Astrocyte (in vitro differentiated cells and primary cell): ENCODE measurements around the gene KCNJ5. TPM values are rescaled to one million over a fixed set of nuclear protein-coding genes. Genes with fewer than 3 reads are reported as not detected.

Experiments used
- DNase-seq: peaks from one replicate; pipeline ENCODE4 v3.0.0-alpha.2; 2010; ENCODE audit warnings: low read depth
- FAIRE-seq: peaks from 2 replicates; lab custom pipeline; 2011; peaks lifted over from hg19 to GRCh38; lab: Jason Lieb, UNC
- H2AFZ ChIP-seq: 2 replicates; pipeline ENCODE4 v1.6.0; 2012; ENCODE audit warnings: low read depth, low read length, inconsistent platforms
- H3K27ac ChIP-seq: 2 replicates; pipeline ENCODE4 v1.5.1; 2011; ENCODE audit warnings: low read depth, low read length, inconsistent platforms
- H3K27me3 ChIP-seq: 2 replicates; pipeline ENCODE4 v1.6.0; 2011; ENCODE audit warnings: low read length, inconsistent platforms; ENCODE audit not compliant: insufficient read depth
- H3K36me3 ChIP-seq: 2 replicates; pipeline ENCODE4 v1.5.1; 2011; ENCODE audit warnings: low read length, inconsistent platforms; ENCODE audit not compliant: insufficient read depth
- H3K4me1 ChIP-seq: 2 replicates; pipeline ENCODE4 v1.5.1; 2011; ENCODE audit warnings: low read length, inconsistent platforms; ENCODE audit not compliant: insufficient read depth
- H3K4me2 ChIP-seq: 2 replicates; pipeline ENCODE4 v1.6.0; 2012; ENCODE audit warnings: low read length, inconsistent platforms
- H3K4me3 ChIP-seq: 2 replicates; pipeline ENCODE4 v1.5.1; 2011; ENCODE audit warnings: low read depth, mild to moderate bottlenecking, low read length, inconsistent platforms; ENCODE audit not compliant: insufficient read depth
- H3K79me2 ChIP-seq: 2 replicates; pipeline ENCODE4 v1.6.0; 2012; ENCODE audit warnings: mild to moderate bottlenecking, low read length, inconsistent platforms; ENCODE audit not compliant: insufficient read depth
- H3K9ac ChIP-seq: 2 replicates; pipeline ENCODE4 v1.6.0; 2012; ENCODE audit warnings: mild to moderate bottlenecking, low read length, inconsistent platforms
- H3K9me3 ChIP-seq: 2 replicates; pipeline ENCODE4 v1.5.1; 2012; ENCODE audit warnings: low read depth, mild to moderate bottlenecking, low read length, inconsistent platforms; ENCODE audit not compliant: insufficient read depth
- H4K20me1 ChIP-seq: 2 replicates; pipeline ENCODE4 v1.6.0; 2012; ENCODE audit warnings: low read length, inconsistent platforms; ENCODE audit not compliant: insufficient read depth
- H3K27ac Mint-ChIP-seq: one replicate; pipeline ENCODE4 v1.8.0; 2021; ENCODE audit warnings: mild to moderate bottlenecking, mixed read lengths; ENCODE audit not compliant: unreplicated experiment
- H3K27me3 Mint-ChIP-seq: one replicate; pipeline ENCODE4 v1.8.0; 2021; ENCODE audit warnings: low read depth, mixed read lengths; ENCODE audit not compliant: unreplicated experiment
- H3K36me3 Mint-ChIP-seq: one replicate; pipeline ENCODE4 v1.8.0; 2021; ENCODE audit warnings: low read depth, mixed read lengths; ENCODE audit not compliant: unreplicated experiment
- H3K4me1 Mint-ChIP-seq: one replicate; pipeline ENCODE4 v1.8.0; 2021; ENCODE audit warnings: low read depth, mixed read lengths; ENCODE audit not compliant: unreplicated experiment
- H3K4me3 Mint-ChIP-seq: one replicate; pipeline ENCODE4 v1.8.0; 2021; ENCODE audit warnings: mild to moderate bottlenecking, moderate library complexity, mixed read lengths; ENCODE audit not compliant: unreplicated experiment
- H3K9me3 Mint-ChIP-seq: one replicate; pipeline ENCODE4 v1.8.0; 2021; ENCODE audit warnings: mild to moderate bottlenecking, mixed read lengths; ENCODE audit not compliant: unreplicated experiment
- EZH2 ChIP-seq: IDR thresholded peaks from 2 replicates; pipeline ENCODE4 v1.6.1; 2012; ENCODE audit warnings: mild to moderate bottlenecking, low read length, inconsistent platforms; ENCODE audit not compliant: insufficient read depth
- total RNA-seq: library from RNA; stranded (reverse); gene quantifications from 2 replicates; pipeline ENCODE4 v1.2.1, GENCODE V29; 2021
- TF ChIP-seq, protein P1 (sequence below): IDR thresholded peaks from 2 replicates; pipeline ENCODE4 v1.5.1; 2011; ENCODE audit warnings: low read depth, mild to moderate bottlenecking, inconsistent platforms, low read length, moderate library complexity; ENCODE audit not compliant: insufficient read depth

KCNJ5 gene
- total RNA-seq, 1 donor from 2014 or later = 1.4 TPM

DNA sequence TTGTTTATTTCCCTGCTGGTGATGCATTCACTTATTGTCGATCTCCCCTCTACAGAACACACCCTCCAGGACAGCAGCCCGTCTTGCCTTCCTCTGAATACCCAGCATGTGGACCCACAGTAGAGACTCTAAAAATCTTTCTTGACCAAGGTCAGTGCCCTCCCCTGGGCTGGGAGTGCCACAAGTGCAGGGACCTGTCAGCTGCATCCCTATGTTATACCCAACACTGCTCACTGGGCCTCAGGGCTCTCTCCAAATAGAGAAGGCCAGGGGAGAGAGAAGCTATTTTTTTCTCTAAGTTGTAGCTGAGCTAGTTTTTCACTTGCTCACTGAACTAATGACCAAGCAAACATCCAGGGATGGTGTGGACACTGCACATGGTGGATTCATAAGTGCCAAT lies 33.8 kb upstream of the KCNJ5 start:
- FAIRE-seq (no peak), DNase-seq (no peak)
- Mint-ChIP-seq H3K36me3 (no peaks in the 10 kb centered on the region), H3K4me1 (no peaks in the 10 kb centered on the region), H3K9me3 (peaks cover 2% of the 10 kb centered on the region), H3K27me3 (peaks cover 31% of the 10 kb centered on the region), H3K27ac (no peak overlapping the region), H3K4me3 (no peak overlapping the region)
- H3K27ac ChIP-seq = no peak overlapping the region
- no peaks in the 10 kb centered on the region for H3K9me3 ChIP-seq
- no peak for TF ChIP-seq EZH2
- TF ChIP-seq, protein P1, sequence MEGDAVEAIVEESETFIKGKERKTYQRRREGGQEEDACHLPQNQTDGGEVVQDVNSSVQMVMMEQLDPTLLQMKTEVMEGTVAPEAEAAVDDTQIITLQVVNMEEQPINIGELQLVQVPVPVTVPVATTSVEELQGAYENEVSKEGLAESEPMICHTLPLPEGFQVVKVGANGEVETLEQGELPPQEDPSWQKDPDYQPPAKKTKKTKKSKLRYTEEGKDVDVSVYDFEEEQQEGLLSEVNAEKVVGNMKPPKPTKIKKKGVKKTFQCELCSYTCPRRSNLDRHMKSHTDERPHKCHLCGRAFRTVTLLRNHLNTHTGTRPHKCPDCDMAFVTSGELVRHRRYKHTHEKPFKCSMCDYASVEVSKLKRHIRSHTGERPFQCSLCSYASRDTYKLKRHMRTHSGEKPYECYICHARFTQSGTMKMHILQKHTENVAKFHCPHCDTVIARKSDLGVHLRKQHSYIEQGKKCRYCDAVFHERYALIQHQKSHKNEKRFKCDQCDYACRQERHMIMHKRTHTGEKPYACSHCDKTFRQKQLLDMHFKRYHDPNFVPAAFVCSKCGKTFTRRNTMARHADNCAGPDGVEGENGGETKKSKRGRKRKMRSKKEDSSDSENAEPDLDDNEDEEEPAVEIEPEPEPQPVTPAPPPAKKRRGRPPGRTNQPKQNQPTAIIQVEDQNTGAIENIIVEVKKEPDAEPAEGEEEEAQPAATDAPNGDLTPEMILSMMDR = no peak
- H3K4me2 ChIP-seq = no peak overlapping the region
- peaks cover 5% of the 10 kb centered on the region for H3K27me3 ChIP-seq
- H4K20me1 ChIP-seq = no peaks in the 10 kb centered on the region
- no peaks in the 10 kb centered on the region for H3K79me2 ChIP-seq
- H3K4me1 ChIP-seq = peaks cover 6% of the 10 kb centered on the region
- no peak overlapping the region for H3K9ac ChIP-seq
- H3K4me3 ChIP-seq = no peak overlapping the region
- no peaks in the 10 kb centered on the region for H3K36me3 ChIP-seq
- no peak overlapping the region for H2AFZ ChIP-seq

DNA sequence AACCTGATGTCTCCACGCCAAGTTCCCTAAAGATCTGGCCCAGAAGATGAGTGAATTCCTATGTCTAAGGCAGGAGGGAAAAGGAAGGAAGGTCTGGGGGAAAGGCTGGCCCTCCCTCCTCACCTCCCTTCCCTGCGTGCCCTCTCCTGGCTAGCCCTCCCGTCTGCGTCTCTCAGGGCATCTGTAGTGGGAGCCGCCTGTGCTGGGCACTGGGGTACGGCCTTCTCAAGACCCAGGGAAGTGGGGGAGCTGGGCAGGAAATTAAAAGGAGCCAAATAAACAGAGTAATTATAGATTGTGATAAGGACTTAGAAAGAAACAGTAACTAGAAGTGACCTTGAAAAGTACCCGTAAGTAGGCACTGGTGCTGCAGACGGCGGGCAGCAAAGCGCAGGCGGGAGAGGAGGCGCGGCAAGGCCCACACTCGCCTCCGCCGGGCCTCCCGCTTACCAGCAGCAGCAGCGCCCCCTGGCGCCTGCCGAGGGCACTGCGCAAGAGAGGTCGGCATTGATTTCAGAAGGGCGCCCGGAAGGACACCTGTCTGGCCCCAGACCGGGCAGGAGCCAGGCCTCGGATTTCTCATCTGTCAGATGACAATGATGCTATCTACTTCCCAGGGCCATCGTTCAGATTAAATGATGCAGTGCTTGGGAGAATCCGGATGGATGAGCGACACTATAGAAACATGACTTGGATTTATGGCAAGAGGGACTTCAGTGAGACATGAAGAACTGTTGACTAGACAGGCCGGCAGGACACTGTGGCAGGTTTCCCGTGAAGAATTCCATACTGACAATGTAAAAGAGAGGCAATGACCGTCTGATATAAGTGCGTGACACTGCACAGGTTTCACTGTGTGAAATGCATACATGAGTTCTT lies 31.4 kb upstream of the KCNJ5 start:
- Mint-ChIP-seq H3K27ac (no peak overlapping the region), H3K9me3 (no peaks in the 10 kb centered on the region), H3K36me3 (no peaks in the 10 kb centered on the region), H3K27me3 (peaks cover 22% of the 10 kb centered on the region), H3K4me1 (peaks cover 11% of the 10 kb centered on the region), H3K4me3 (no peak overlapping the region)
- Histone ChIP-seq H4K20me1 (no peaks in the 10 kb centered on the region), H3K27ac (no peak overlapping the region), H3K27me3 (peaks cover 3% of the 10 kb centered on the region), H3K79me2 (no peaks in the 10 kb centered on the region), H3K9me3 (no peaks in the 10 kb centered on the region), H3K4me3 (no peak overlapping the region), H3K9ac (no peak overlapping the region), H3K4me2 (no peak overlapping the region), H3K36me3 (no peaks in the 10 kb centered on the region), H2AFZ (peak overlapping the region; percentile 39), H3K4me1 (peaks cover 20% of the 10 kb centered on the region)
- TF ChIP-seq, protein P1 = peak; percentile 68
- TF ChIP-seq EZH2 = no peak
- peak; percentile 18 for DNase-seq
- FAIRE-seq = no peak
